ENCODE data around the gene CD109.
"Not testable (repeated sequence)": the region's sequence is repeated elsewhere in the genome, so short reads cannot be mapped to it uniquely, and the experiment has no call there.

CD109 gene

GRCh38 chr6:73790574-73790973 is 94.6 kb downstream of the CD109 start:
- no peak overlapping the region for H3K4me3 ChIP-seq (ENCODE audit: low read length in 2 of 2)
- H3K4me1 ChIP-seq (ENCODE audit: control insufficient read depth, insufficient read depth, low read length), result no peaks in the 10 kb centered on the region
- H3K27me3 ChIP-seq (ENCODE audit: control insufficient read depth in 1 of 2, insufficient read depth in 2 of 2, low read length in 2 of 2), result no peaks in the 10 kb centered on the region
- no peak overlapping the region for H3K27ac ChIP-seq (ENCODE audit: low read length)
- peaks cover 5 to 19% of the 10 kb centered on the region in 2 donors for H3K36me3 ChIP-seq (ENCODE audit: control insufficient read depth in 2 of 2, insufficient read depth in 2 of 2, low read length in 2 of 2)
- no peaks in the 10 kb centered on the region for H3K9me3 ChIP-seq (ENCODE audit: control insufficient read depth in 2 of 2, low read length in 2 of 2)
- no peak overlapping the region for H3K9ac ChIP-seq (ENCODE audit: low read length in 2 of 2)

- H3K9me3 ChIP-seq (ENCODE audit: control insufficient read depth in 2 of 2, low read length in 2 of 2), result no peaks in the 10 kb centered on the region
- H3K36me3 ChIP-seq (ENCODE audit: control insufficient read depth in 2 of 2, insufficient read depth in 2 of 2, low read length in 2 of 2), result peaks cover 5 to 19% of the 10 kb centered on the region in 2 donors
- H3K4me3 ChIP-seq (ENCODE audit: low read length in 2 of 2), result no peak overlapping the region
- H3K27ac ChIP-seq (ENCODE audit: low read length), result no peak overlapping the region
- no peaks in the 10 kb centered on the region for H3K4me1 ChIP-seq (ENCODE audit: control insufficient read depth, insufficient read depth, low read length)
- H3K27me3 ChIP-seq (ENCODE audit: control insufficient read depth in 1 of 2, insufficient read depth in 2 of 2, low read length in 2 of 2), result no peaks in the 10 kb centered on the region
- H3K9ac ChIP-seq (ENCODE audit: low read length in 2 of 2), result no peak overlapping the region
Observed at GRCh38 chr6:73791336-73791735, 95.3 kb downstream of the CD109 start.

GRCh38 chr6:73792738-73793137 is 96.7 kb downstream of the CD109 start:
- Histone ChIP-seq H3K9ac (ENCODE audit: low read length in 2 of 2) (no peak overlapping the region), H3K27ac (ENCODE audit: low read length) (no peak overlapping the region), H3K4me3 (ENCODE audit: low read length in 2 of 2) (no peak overlapping the region), H3K9me3 (ENCODE audit: control insufficient read depth in 2 of 2, low read length in 2 of 2) (no peaks in the 10 kb centered on the region), H3K27me3 (ENCODE audit: control insufficient read depth in 1 of 2, insufficient read depth in 2 of 2, low read length in 2 of 2) (no peaks in the 10 kb centered on the region), H3K4me1 (ENCODE audit: control insufficient read depth, insufficient read depth, low read length) (no peaks in the 10 kb centered on the region), H3K36me3 (ENCODE audit: control insufficient read depth in 2 of 2, insufficient read depth in 2 of 2, low read length in 2 of 2) (peaks cover 5 to 17% of the 10 kb centered on the region in 2 donors)

GRCh38 chr6:73796881-73797280 is 100.9 kb downstream of the CD109 start:
- no peaks in the 10 kb centered on the region for H3K4me1 ChIP-seq (ENCODE audit: control insufficient read depth, insufficient read depth, low read length)
- H3K9ac ChIP-seq (ENCODE audit: low read length in 2 of 2), result no peak overlapping the region
- no peak overlapping the region for H3K4me3 ChIP-seq (ENCODE audit: low read length in 2 of 2)
- no peaks in the 10 kb centered on the region for H3K9me3 ChIP-seq (ENCODE audit: control insufficient read depth in 2 of 2, low read length in 2 of 2)
- no peak overlapping the region for H3K27ac ChIP-seq (ENCODE audit: low read length)
- peaks cover 5 to 8% of the 10 kb centered on the region in 2 donors for H3K36me3 ChIP-seq (ENCODE audit: control insufficient read depth in 2 of 2, insufficient read depth in 2 of 2, low read length in 2 of 2)
- no peaks in the 10 kb centered on the region for H3K27me3 ChIP-seq (ENCODE audit: control insufficient read depth in 1 of 2, insufficient read depth in 2 of 2, low read length in 2 of 2)

GRCh38 chr6:73797861-73798260 is 101.9 kb downstream of the CD109 start:
- Histone ChIP-seq H3K4me1 (ENCODE audit: control insufficient read depth, insufficient read depth, low read length) (no peaks in the 10 kb centered on the region), H3K27me3 (ENCODE audit: control insufficient read depth in 1 of 2, insufficient read depth in 2 of 2, low read length in 2 of 2) (no peaks in the 10 kb centered on the region), H3K9me3 (ENCODE audit: control insufficient read depth in 2 of 2, low read length in 2 of 2) (no peaks in the 10 kb centered on the region), H3K36me3 (ENCODE audit: control insufficient read depth in 2 of 2, insufficient read depth in 2 of 2, low read length in 2 of 2) (peaks cover 5 to 8% of the 10 kb centered on the region in 2 donors), H3K4me3 (ENCODE audit: low read length in 2 of 2) (no peak overlapping the region), H3K27ac (ENCODE audit: low read length) (no peak overlapping the region), H3K9ac (ENCODE audit: low read length in 2 of 2) (no peak overlapping the region)

GRCh38 chr6:73798592-73798991 is 102.6 kb downstream of the CD109 start:
- H3K27ac ChIP-seq (ENCODE audit: low read length), result no peak overlapping the region
- H3K4me3 ChIP-seq (ENCODE audit: low read length in 2 of 2), result no peak overlapping the region
- no peaks in the 10 kb centered on the region for H3K9me3 ChIP-seq (ENCODE audit: control insufficient read depth in 2 of 2, low read length in 2 of 2)
- no peaks in the 10 kb centered on the region for H3K27me3 ChIP-seq (ENCODE audit: control insufficient read depth in 1 of 2, insufficient read depth in 2 of 2, low read length in 2 of 2)
- no peak overlapping the region for H3K9ac ChIP-seq (ENCODE audit: low read length in 2 of 2)
- H3K4me1 ChIP-seq (ENCODE audit: control insufficient read depth, insufficient read depth, low read length), result no peaks in the 10 kb centered on the region
- peaks cover 0 to 3% of the 10 kb centered on the region in 2 donors for H3K36me3 ChIP-seq (ENCODE audit: control insufficient read depth in 2 of 2, insufficient read depth in 2 of 2, low read length in 2 of 2)

GRCh38 chr6:73800997-73801396 is 105.0 kb downstream of the CD109 start:
- no peak overlapping the region for H3K9ac ChIP-seq (ENCODE audit: low read length in 2 of 2)
- no peak overlapping the region for H3K27ac ChIP-seq (ENCODE audit: low read length)
- no peaks in the 10 kb centered on the region for H3K4me1 ChIP-seq (ENCODE audit: control insufficient read depth, insufficient read depth, low read length)
- no peak overlapping the region for H3K4me3 ChIP-seq (ENCODE audit: low read length in 2 of 2)
- H3K36me3 ChIP-seq (ENCODE audit: control insufficient read depth in 2 of 2, insufficient read depth in 2 of 2, low read length in 2 of 2), result no peaks in the 10 kb centered on the region
- no peaks in the 10 kb centered on the region for H3K27me3 ChIP-seq (ENCODE audit: control insufficient read depth in 1 of 2, insufficient read depth in 2 of 2, low read length in 2 of 2)
- H3K9me3 ChIP-seq (ENCODE audit: control insufficient read depth in 2 of 2, low read length in 2 of 2), result no peaks in the 10 kb centered on the region

- Histone ChIP-seq H3K36me3 (ENCODE audit: control insufficient read depth in 2 of 2, insufficient read depth in 2 of 2, low read length in 2 of 2) (no peaks in the 10 kb centered on the region), H3K9ac (ENCODE audit: low read length in 2 of 2) (no peak overlapping the region), H3K9me3 (ENCODE audit: control insufficient read depth in 2 of 2, low read length in 2 of 2) (no peaks in the 10 kb centered on the region), H3K27ac (ENCODE audit: low read length) (no peak overlapping the region), H3K27me3 (ENCODE audit: control insufficient read depth in 1 of 2, insufficient read depth in 2 of 2, low read length in 2 of 2) (no peaks in the 10 kb centered on the region), H3K4me1 (ENCODE audit: control insufficient read depth, insufficient read depth, low read length) (no peaks in the 10 kb centered on the region), H3K4me3 (ENCODE audit: low read length in 2 of 2) (no peak overlapping the region)
Observed at GRCh38 chr6:73801652-73802268, 105.8 kb downstream of the CD109 start.

GRCh38 chr6:73802366-73802765 is 106.4 kb downstream of the CD109 start:
- H3K4me3 ChIP-seq (ENCODE audit: low read length in 2 of 2), result no peak overlapping the region
- H3K27ac ChIP-seq (ENCODE audit: low read length), result no peak overlapping the region
- H3K36me3 ChIP-seq (ENCODE audit: control insufficient read depth in 2 of 2, insufficient read depth in 2 of 2, low read length in 2 of 2), result no peaks in the 10 kb centered on the region
- H3K27me3 ChIP-seq (ENCODE audit: control insufficient read depth in 1 of 2, insufficient read depth in 2 of 2, low read length in 2 of 2), result no peaks in the 10 kb centered on the region
- H3K9me3 ChIP-seq (ENCODE audit: control insufficient read depth in 2 of 2, low read length in 2 of 2), result no peaks in the 10 kb centered on the region
- H3K9ac ChIP-seq (ENCODE audit: low read length in 2 of 2), result no peak overlapping the region
- H3K4me1 ChIP-seq (ENCODE audit: control insufficient read depth, insufficient read depth, low read length), result no peaks in the 10 kb centered on the region

GRCh38 chr6:73803562-73804241 is 107.7 kb downstream of the CD109 start:
- Histone ChIP-seq H3K4me3 (ENCODE audit: low read length in 2 of 2) (no peak overlapping the region), H3K4me1 (ENCODE audit: control insufficient read depth, insufficient read depth, low read length) (no peaks in the 10 kb centered on the region), H3K36me3 (ENCODE audit: control insufficient read depth in 2 of 2, insufficient read depth in 2 of 2, low read length in 2 of 2) (no peaks in the 10 kb centered on the region), H3K27ac (ENCODE audit: low read length) (no peak overlapping the region), H3K9me3 (ENCODE audit: control insufficient read depth in 2 of 2, low read length in 2 of 2) (no peaks in the 10 kb centered on the region), H3K9ac (ENCODE audit: low read length in 2 of 2) (no peak overlapping the region), H3K27me3 (ENCODE audit: control insufficient read depth in 1 of 2, insufficient read depth in 2 of 2, low read length in 2 of 2) (no peaks in the 10 kb centered on the region)

GRCh38 chr6:73805221-73805620 is 109.2 kb downstream of the CD109 start:
- H3K4me1 ChIP-seq (ENCODE audit: control insufficient read depth, insufficient read depth, low read length); H3K36me3 ChIP-seq (ENCODE audit: control insufficient read depth in 2 of 2, insufficient read depth in 2 of 2, low read length in 2 of 2); H3K27ac ChIP-seq (ENCODE audit: low read length); H3K4me3 ChIP-seq (ENCODE audit: low read length in 2 of 2); H3K9ac ChIP-seq (ENCODE audit: low read length in 2 of 2); H3K9me3 ChIP-seq (ENCODE audit: control insufficient read depth in 2 of 2, low read length in 2 of 2); H3K27me3 ChIP-seq (ENCODE audit: control insufficient read depth in 1 of 2, insufficient read depth in 2 of 2, low read length in 2 of 2): not testable (repeated sequence)
